Measurements from ENCODE around the gene CMC2. TPM values are rescaled to one million over a fixed set of nuclear protein-coding genes. Genes with fewer than 3 reads are reported as not detected.

Gene CMC2
- total and polyA plus RNA-seq, 5 donors from 2014 or later, result 78.1 to 210 (median 164) TPM

DNA sequence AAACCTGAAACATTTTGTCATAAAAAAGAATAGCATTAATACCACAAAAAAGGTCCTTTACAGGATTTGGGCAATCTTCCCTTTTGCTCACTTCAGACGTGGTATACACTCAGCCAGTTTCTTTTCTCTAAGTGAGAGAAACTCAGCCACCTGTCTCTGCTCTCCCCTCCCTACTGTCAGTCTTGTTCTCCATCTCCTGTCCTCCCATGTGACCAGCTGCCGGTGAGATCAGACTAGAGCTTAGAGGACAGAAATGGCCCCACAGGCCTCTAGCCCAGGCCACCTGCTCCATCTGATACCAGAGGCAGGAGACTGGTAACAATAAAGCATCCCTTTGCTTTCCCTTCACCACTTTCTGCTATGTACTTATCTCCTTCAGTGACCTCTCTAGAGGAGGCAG, 34.9 kb downstream of the CMC2 start:
- Histone ChIP-seq H3K4me1 (ENCODE audit: control insufficient read depth, insufficient read depth, low read length, poor library complexity, severe bottlenecking) (no peaks in the 10 kb centered on the region), H3K36me3 (ENCODE audit: control insufficient read depth, insufficient read depth, low read length) (peaks cover 10% of the 10 kb centered on the region), H3K27ac (ENCODE audit: insufficient read depth, low read length, poor library complexity, severe bottlenecking) (no peak overlapping the region), H3K4me3 (ENCODE audit: low read depth, low read length) (no peak overlapping the region), H3K9me3 (ENCODE audit: control insufficient read depth in 2 of 2, low read length in 2 of 2) (no peaks in the 10 kb centered on the region), H3K27me3 (ENCODE audit: control insufficient read depth, insufficient read depth, low read length) (no peaks in the 10 kb centered on the region)
- DNase-seq (no peak), ATAC-seq (ENCODE audit: low read depth in 2 of 2) (no peak)
- Mint-ChIP-seq H3K4me3 (no peak overlapping the region), H3K27me3 (no peaks in the 10 kb centered on the region), H3K27ac (peak overlapping the region; percentile 20 to 47 (median 30)), H3K4me1 (peaks cover 6 to 8% (median 6%) of the 10 kb centered on the region in 4 donors), H3K9me3 (no peaks in the 10 kb centered on the region), H3K36me3 (peaks cover 26% of the 10 kb centered on the region)

DNA sequence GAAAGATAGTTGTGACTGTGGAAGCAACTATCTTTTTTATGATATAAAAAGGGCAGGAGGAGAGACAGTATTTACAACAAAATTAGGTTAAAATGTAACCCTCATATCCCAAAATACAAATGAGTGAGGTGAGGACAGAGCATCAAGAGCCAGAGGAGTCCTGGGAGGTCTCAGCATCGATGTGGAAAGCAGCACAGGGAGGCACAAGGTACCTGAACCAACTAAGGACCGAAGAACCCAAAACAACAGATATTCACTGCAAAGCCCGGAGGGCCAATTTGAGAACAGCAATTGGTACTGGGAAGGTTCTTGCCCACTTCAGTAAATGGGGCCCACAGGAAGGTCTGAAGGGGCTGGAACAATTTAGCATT, 37.6 kb downstream of the CMC2 start:
- peaks cover 16% of the 10 kb centered on the region for H3K36me3 Mint-ChIP-seq
- no peaks in the 10 kb centered on the region for H3K4me1 ChIP-seq (ENCODE audit: control insufficient read depth, insufficient read depth, low read length, poor library complexity, severe bottlenecking)
- H3K27me3 ChIP-seq (ENCODE audit: control insufficient read depth, insufficient read depth, low read length), result no peaks in the 10 kb centered on the region
- no peaks in the 10 kb centered on the region for H3K27me3 Mint-ChIP-seq
- no peaks in the 10 kb centered on the region for H3K9me3 Mint-ChIP-seq
- H3K27ac Mint-ChIP-seq, result peak overlapping the region in 1 of 3 donors; percentile 69
- H3K36me3 ChIP-seq (ENCODE audit: control insufficient read depth, insufficient read depth, low read length), result no peaks in the 10 kb centered on the region
- no peak overlapping the region for H3K27ac ChIP-seq (ENCODE audit: insufficient read depth, low read length, poor library complexity, severe bottlenecking)
- H3K4me3 Mint-ChIP-seq, result no peak overlapping the region
- ATAC-seq (ENCODE audit: low read depth in 2 of 2), result no peak
- H3K9me3 ChIP-seq (ENCODE audit: control insufficient read depth in 2 of 2, low read length in 2 of 2), result no peaks in the 10 kb centered on the region
- no peak overlapping the region for H3K4me3 ChIP-seq (ENCODE audit: low read depth, low read length)
- peaks cover 0 to 14% (median 8%) of the 10 kb centered on the region in 4 donors for H3K4me1 Mint-ChIP-seq
- DNase-seq, result no peak

DNA sequence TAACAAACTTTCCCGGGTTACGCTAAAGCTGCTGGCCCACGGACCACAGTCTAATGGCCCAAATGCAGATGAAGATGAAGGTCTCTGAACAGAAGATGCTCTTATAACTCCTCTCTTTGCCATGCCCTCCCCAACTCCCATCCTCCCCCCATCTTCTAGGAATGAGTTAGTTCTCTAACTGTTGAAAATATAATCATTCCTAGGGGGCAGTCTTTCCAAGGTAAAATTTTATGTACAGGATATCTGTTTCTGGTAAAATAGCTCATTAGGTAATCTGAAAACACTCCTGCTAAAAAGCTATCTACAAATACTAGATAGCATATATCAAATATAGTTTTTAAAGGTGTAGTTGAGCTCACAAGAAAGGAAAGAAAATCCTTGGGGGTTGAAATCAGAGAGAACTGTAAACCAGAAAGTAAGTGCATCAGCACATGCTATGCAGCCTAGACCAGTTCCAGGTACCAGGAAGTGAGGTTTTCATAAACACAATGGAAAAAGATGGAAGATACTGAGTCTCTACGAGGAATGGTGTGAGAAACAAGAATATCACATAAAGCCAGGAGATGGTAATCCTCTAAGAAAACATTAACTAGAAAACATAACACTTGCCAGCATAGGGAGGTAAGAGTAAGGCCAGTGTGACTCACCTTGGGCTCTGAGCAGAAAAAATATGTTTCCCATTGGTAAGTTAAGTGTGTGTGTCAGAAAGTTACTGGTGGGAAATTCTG, 38.1 kb downstream of the CMC2 start:
- no peak overlapping the region for H3K4me3 Mint-ChIP-seq
- H3K4me3 ChIP-seq (ENCODE audit: low read depth, low read length), result no peak overlapping the region
- H3K27me3 ChIP-seq (ENCODE audit: control insufficient read depth, insufficient read depth, low read length), result no peaks in the 10 kb centered on the region
- no peaks in the 10 kb centered on the region for H3K27me3 Mint-ChIP-seq
- H3K27ac Mint-ChIP-seq, result no peak overlapping the region
- H3K9me3 Mint-ChIP-seq, result no peaks in the 10 kb centered on the region
- H3K36me3 ChIP-seq (ENCODE audit: control insufficient read depth, insufficient read depth, low read length), result no peaks in the 10 kb centered on the region
- no peaks in the 10 kb centered on the region for H3K9me3 ChIP-seq (ENCODE audit: control insufficient read depth in 2 of 2, low read length in 2 of 2)
- no peaks in the 10 kb centered on the region for H3K4me1 ChIP-seq (ENCODE audit: control insufficient read depth, insufficient read depth, low read length, poor library complexity, severe bottlenecking)
- H3K27ac ChIP-seq (ENCODE audit: insufficient read depth, low read length, poor library complexity, severe bottlenecking), result no peak overlapping the region
- H3K36me3 Mint-ChIP-seq, result peaks cover 11% of the 10 kb centered on the region
- H3K4me1 Mint-ChIP-seq, result peaks cover 0 to 17% (median 6%) of the 10 kb centered on the region in 4 donors
- DNase-seq (no peak), ATAC-seq (ENCODE audit: low read depth in 2 of 2) (no peak)

DNA sequence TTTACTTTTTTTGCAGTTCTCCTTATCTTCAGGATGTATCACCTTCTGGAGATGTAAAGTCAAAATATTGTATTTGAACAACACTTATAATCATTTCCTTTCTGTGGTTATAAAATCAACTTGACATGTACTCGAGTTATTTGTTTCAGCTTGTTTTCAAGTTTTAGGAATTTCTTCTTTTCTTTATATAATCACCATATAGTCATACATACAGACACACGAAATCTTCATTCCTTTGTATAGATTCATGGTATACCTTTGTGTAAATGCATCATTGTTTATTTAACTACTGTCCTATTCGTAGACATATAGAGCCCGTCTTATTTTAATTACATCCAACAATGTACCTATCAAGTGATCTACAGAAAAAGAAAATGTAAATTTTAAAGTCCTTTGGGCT, 40.1 kb downstream of the CMC2 start:
- H3K27ac Mint-ChIP-seq, result no peak overlapping the region
- peaks cover 0 to 11% (median 6%) of the 10 kb centered on the region in 4 donors for H3K4me1 Mint-ChIP-seq
- H3K27ac ChIP-seq (ENCODE audit: insufficient read depth, low read length, poor library complexity, severe bottlenecking), result no peak overlapping the region
- H3K9me3 Mint-ChIP-seq, result no peaks in the 10 kb centered on the region
- H3K4me3 Mint-ChIP-seq, result no peak overlapping the region
- ATAC-seq (ENCODE audit: low read depth in 2 of 2) (no peak), DNase-seq (no peak)
- peaks cover 10% of the 10 kb centered on the region for H3K36me3 Mint-ChIP-seq
- no peak overlapping the region for H3K4me3 ChIP-seq (ENCODE audit: low read depth, low read length)
- H3K27me3 Mint-ChIP-seq, result no peaks in the 10 kb centered on the region
- no peaks in the 10 kb centered on the region for H3K4me1 ChIP-seq (ENCODE audit: control insufficient read depth, insufficient read depth, low read length, poor library complexity, severe bottlenecking)
- no peaks in the 10 kb centered on the region for H3K9me3 ChIP-seq (ENCODE audit: control insufficient read depth in 2 of 2, low read length in 2 of 2)
- no peaks in the 10 kb centered on the region for H3K27me3 ChIP-seq (ENCODE audit: control insufficient read depth, insufficient read depth, low read length)
- no peaks in the 10 kb centered on the region for H3K36me3 ChIP-seq (ENCODE audit: control insufficient read depth, insufficient read depth, low read length)

DNA sequence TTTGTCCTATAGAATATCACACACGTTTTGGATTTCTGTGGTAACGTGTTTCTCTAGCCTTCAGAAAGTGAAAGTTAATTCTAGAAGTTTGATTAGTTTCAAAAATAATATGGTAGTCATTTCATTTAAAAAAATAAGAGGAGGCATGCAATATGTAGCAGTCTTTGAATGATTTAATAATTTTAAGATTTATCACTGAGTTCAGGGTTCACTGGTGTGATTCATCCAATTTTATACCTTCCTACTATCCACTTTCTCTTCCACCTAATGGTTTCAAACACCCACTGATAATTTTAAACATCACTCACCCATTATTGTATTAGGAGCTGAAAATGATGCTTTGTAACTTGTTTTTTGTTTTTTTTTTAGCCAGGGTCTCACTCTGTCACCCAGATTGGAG, 42.3 kb downstream of the CMC2 start:
- Mint-ChIP-seq H3K4me3 (peak overlapping the region in 1 of 4 donors; percentile 38), H3K27ac (no peak overlapping the region), H3K36me3 (peaks cover 9% of the 10 kb centered on the region), H3K27me3 (no peaks in the 10 kb centered on the region), H3K9me3 (peaks cover 2 to 19% (median 6%) of the 10 kb centered on the region in 7 donors), H3K4me1 (peaks cover 0 to 11% (median 6%) of the 10 kb centered on the region in 4 donors)
- ATAC-seq (ENCODE audit: low read depth in 2 of 2) (no peak), DNase-seq (no peak)
- H3K4me1 ChIP-seq (ENCODE audit: control insufficient read depth, insufficient read depth, low read length, poor library complexity, severe bottlenecking), result no peaks in the 10 kb centered on the region
- H3K36me3 ChIP-seq (ENCODE audit: control insufficient read depth, insufficient read depth, low read length), result no peaks in the 10 kb centered on the region
- no peak overlapping the region for H3K27ac ChIP-seq (ENCODE audit: insufficient read depth, low read length, poor library complexity, severe bottlenecking)
- peaks cover 0 to 9% of the 10 kb centered on the region in 2 experiments for H3K9me3 ChIP-seq (ENCODE audit: control insufficient read depth in 2 of 2, low read length in 2 of 2)
- H3K4me3 ChIP-seq (ENCODE audit: low read depth, low read length), result no peak overlapping the region
- no peaks in the 10 kb centered on the region for H3K27me3 ChIP-seq (ENCODE audit: control insufficient read depth, insufficient read depth, low read length)

DNA sequence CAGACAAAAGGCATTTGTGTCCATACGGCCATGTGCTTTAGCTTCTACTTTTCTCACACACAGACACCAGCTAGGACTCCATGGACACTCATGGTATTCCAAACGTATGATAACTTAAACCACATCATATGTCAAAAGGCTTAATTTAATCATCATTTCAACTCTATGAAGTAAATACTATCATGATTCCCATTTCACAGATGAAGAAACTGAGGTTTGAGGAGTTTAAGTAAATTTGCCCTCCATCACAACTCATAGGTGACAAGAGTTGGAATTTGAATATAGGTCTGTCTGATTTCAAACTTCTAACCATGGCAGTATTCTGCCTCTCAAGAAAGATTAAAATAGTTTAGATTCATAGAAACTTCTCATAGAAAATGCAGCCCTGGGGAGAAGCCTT, 43.8 kb downstream of the CMC2 start:
- Mint-ChIP-seq H3K4me1 (peaks cover 0 to 11% (median 4%) of the 10 kb centered on the region in 4 donors), H3K9me3 (peaks cover 5 to 31% (median 9%) of the 10 kb centered on the region in 7 donors), H3K27me3 (peaks cover 6% of the 10 kb centered on the region), H3K4me3 (no peak overlapping the region), H3K27ac (no peak overlapping the region), H3K36me3 (peaks cover 4% of the 10 kb centered on the region)
- Histone ChIP-seq H3K27me3 (ENCODE audit: control insufficient read depth, insufficient read depth, low read length) (no peaks in the 10 kb centered on the region), H3K4me1 (ENCODE audit: control insufficient read depth, insufficient read depth, low read length, poor library complexity, severe bottlenecking) (no peaks in the 10 kb centered on the region), H3K9me3 (ENCODE audit: control insufficient read depth in 2 of 2, low read length in 2 of 2) (peaks cover 11 to 21% of the 10 kb centered on the region in 2 experiments), H3K4me3 (ENCODE audit: low read depth, low read length) (no peak overlapping the region), H3K27ac (ENCODE audit: insufficient read depth, low read length, poor library complexity, severe bottlenecking) (no peak overlapping the region), H3K36me3 (ENCODE audit: control insufficient read depth, insufficient read depth, low read length) (no peaks in the 10 kb centered on the region)
- DNase-seq, result no peak
- ATAC-seq (ENCODE audit: low read depth in 2 of 2), result no peak

DNA sequence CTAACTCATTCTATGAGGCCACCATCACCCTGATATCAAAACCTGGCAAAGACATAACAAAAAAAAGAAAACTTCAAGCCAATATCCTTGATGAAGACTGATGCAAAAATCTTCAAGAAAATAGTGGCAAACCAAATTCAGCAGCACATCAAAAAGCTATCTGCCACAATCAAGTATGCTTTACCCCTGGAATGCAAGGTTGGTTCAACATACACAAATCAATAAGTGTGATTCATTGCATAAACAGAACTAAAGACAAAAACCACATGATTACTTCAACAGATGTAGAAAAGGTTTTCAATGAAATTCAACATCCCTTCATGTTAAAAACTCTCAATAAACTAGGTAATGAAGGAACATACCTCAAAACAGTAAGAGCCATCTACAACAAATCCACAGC, 48.4 kb downstream of the CMC2 start:
- Mint-ChIP-seq H3K9me3 (peaks cover 9 to 58% (median 26%) of the 10 kb centered on the region in 7 donors), H3K4me1 (no peaks in the 10 kb centered on the region), H3K36me3 (peaks cover 24% of the 10 kb centered on the region), H3K27ac (no peak overlapping the region), H3K27me3 (peaks cover 11% of the 10 kb centered on the region), H3K4me3 (no peak overlapping the region)
- Histone ChIP-seq H3K9me3 (ENCODE audit: control insufficient read depth in 2 of 2, low read length in 2 of 2) (peaks cover 17 to 32% of the 10 kb centered on the region in 2 experiments), H3K27me3 (ENCODE audit: control insufficient read depth, insufficient read depth, low read length) (no peaks in the 10 kb centered on the region), H3K27ac (ENCODE audit: insufficient read depth, low read length, poor library complexity, severe bottlenecking) (no peak overlapping the region), H3K4me3 (ENCODE audit: low read depth, low read length) (no peak overlapping the region), H3K4me1 (ENCODE audit: control insufficient read depth, insufficient read depth, low read length, poor library complexity, severe bottlenecking) (no peaks in the 10 kb centered on the region), H3K36me3 (ENCODE audit: control insufficient read depth, insufficient read depth, low read length) (no peaks in the 10 kb centered on the region)
- ATAC-seq (ENCODE audit: low read depth in 2 of 2), result no peak
- no peak for DNase-seq

DNA sequence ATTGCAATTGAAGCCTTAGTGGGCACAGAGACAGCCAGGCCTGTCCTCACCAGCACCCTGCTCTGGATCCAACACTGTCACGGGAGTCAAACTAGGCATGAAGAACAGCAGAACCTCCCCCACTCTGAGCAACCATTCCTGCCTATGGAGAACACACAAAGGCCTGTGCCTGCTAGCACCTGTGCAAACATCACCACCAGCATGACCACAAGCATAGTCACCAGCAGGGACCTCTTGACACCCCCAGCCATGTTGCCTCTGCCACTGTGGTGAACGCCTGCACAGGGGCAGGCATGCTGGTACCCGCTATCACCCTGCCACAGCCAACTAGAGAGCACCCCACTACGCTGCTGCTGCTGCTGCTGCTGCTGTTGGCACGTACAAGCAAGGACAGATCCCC, 51.7 kb downstream of the CMC2 start:
- Histone ChIP-seq H3K4me1 (ENCODE audit: control insufficient read depth, insufficient read depth, low read length, poor library complexity, severe bottlenecking) (no peaks in the 10 kb centered on the region), H3K27ac (ENCODE audit: insufficient read depth, low read length, poor library complexity, severe bottlenecking) (no peak overlapping the region), H3K4me3 (ENCODE audit: low read depth, low read length) (no peak overlapping the region), H3K9me3 (ENCODE audit: control insufficient read depth in 2 of 2, low read length in 2 of 2) (peaks cover 17 to 29% of the 10 kb centered on the region in 2 experiments), H3K27me3 (ENCODE audit: control insufficient read depth, insufficient read depth, low read length) (peaks cover 2% of the 10 kb centered on the region), H3K36me3 (ENCODE audit: control insufficient read depth, insufficient read depth, low read length) (no peaks in the 10 kb centered on the region)
- Mint-ChIP-seq H3K4me3 (no peak overlapping the region), H3K9me3 (peaks cover 7 to 45% (median 28%) of the 10 kb centered on the region in 7 donors), H3K4me1 (no peaks in the 10 kb centered on the region), H3K27ac (no peak overlapping the region), H3K27me3 (peaks cover 15% of the 10 kb centered on the region), H3K36me3 (peaks cover 28% of the 10 kb centered on the region)
- no peak for ATAC-seq (ENCODE audit: low read depth in 2 of 2)
- no peak for DNase-seq

Measured in CD4-positive, CD25-positive, alpha-beta regulatory T cell (primary cell).